Measurements from ENCODE around the gene ACER2.

DNA sequence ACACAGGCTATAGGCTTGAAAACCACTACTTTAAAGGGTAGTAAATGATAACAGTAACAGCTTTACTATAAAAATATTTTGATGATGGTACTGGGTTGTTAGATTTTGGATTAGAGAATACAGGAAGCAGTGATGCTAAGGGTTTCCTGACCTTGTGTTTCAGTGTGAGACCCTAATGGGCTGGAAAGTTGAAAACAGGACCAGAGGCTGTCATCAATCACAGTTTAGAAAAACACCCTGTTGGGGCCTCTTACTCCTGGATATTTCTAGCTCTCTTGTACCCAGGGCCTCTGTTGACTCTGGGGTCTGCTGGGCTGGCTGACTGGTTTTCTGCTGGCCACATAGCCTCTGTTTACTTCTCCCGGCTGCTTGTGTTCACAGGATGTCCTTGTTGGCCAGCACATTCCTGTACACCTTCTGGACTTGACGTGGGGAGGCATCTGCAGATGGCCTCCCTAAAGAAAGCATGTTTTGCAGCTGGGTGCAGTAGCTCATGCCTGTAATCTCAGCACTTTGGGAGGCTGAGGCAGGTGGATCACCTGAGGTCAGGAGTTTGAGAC, 21.5 kb downstream of the ACER2 start:
- TF ChIP-seq POLR2AphosphoS5 (IDR thresholded peaks at IDR 0.05; ENCODE audit: insufficient read depth in 1 of 2, low read depth in 1 of 2): no peak
- TF ChIP-seq, protein P1, sequence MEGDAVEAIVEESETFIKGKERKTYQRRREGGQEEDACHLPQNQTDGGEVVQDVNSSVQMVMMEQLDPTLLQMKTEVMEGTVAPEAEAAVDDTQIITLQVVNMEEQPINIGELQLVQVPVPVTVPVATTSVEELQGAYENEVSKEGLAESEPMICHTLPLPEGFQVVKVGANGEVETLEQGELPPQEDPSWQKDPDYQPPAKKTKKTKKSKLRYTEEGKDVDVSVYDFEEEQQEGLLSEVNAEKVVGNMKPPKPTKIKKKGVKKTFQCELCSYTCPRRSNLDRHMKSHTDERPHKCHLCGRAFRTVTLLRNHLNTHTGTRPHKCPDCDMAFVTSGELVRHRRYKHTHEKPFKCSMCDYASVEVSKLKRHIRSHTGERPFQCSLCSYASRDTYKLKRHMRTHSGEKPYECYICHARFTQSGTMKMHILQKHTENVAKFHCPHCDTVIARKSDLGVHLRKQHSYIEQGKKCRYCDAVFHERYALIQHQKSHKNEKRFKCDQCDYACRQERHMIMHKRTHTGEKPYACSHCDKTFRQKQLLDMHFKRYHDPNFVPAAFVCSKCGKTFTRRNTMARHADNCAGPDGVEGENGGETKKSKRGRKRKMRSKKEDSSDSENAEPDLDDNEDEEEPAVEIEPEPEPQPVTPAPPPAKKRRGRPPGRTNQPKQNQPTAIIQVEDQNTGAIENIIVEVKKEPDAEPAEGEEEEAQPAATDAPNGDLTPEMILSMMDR (IDR thresholded peaks at IDR 0.05): no peak
